BE2C (cell line): ENCODE measurements around the gene RPP14.

ENCODE experiments used
- DNase-seq: peaks from one replicate; pipeline ENCODE4 v3.0.0-alpha.2; 2020
- H3K27me3 ChIP-seq: fragments of 250-450 bp; sonication (Bioruptor Pico); 2 replicates; pipeline ENCODE4 v1.5.1; 2020; ENCODE audit warnings: mild to moderate bottlenecking
- H3K36me3 ChIP-seq: fragments of 250-450 bp; sonication (Bioruptor Pico); 2 replicates; pipeline ENCODE4 v1.5.1; 2020; ENCODE audit warnings: mild to moderate bottlenecking
- H3K4me1 ChIP-seq: fragments of 250-450 bp; sonication (Bioruptor Pico); 2 replicates; pipeline ENCODE4 v1.5.1; 2020
- H3K4me3 ChIP-seq: 2 replicates; pipeline ENCODE4 v1.5.1; 2011; ENCODE audit warnings: low read depth, low read length
- H3K9me3 ChIP-seq: fragments of 250-450 bp; sonication (Bioruptor Pico); 2 replicates; pipeline ENCODE4 v1.5.1; 2020
- CTCF ChIP-seq: IDR thresholded peaks from 2 replicates; pipeline ENCODE4 v1.5.1; 2012; ENCODE audit warnings: mild to moderate bottlenecking, low read depth, low read length

RPP14 gene

GRCh38 chr3:58352626-58353025, 46.6 kb downstream of the RPP14 start:
- TF ChIP-seq CTCF: no peak
- H3K36me3 ChIP-seq: no peaks in the 10 kb centered on the region
- DNase-seq: no peak
- no peaks in the 10 kb centered on the region for H3K9me3 ChIP-seq
- no peaks in the 10 kb centered on the region for H3K27me3 ChIP-seq
- no peak overlapping the region for H3K4me3 ChIP-seq
- H3K4me1 ChIP-seq: no peaks in the 10 kb centered on the region

GRCh38 chr3:58353722-58354553, 47.9 kb downstream of the RPP14 start:
- Histone ChIP-seq H3K27me3 (no peaks in the 10 kb centered on the region), H3K9me3 (no peaks in the 10 kb centered on the region), H3K4me3 (no peak overlapping the region), H3K36me3 (no peaks in the 10 kb centered on the region), H3K4me1 (no peaks in the 10 kb centered on the region)
- TF ChIP-seq CTCF: no peak
- DNase-seq: no peak

GRCh38 chr3:58355179-58355578, 49.1 kb downstream of the RPP14 start:
- H3K4me3 ChIP-seq: no peak overlapping the region
- H3K9me3 ChIP-seq: no peaks in the 10 kb centered on the region
- DNase-seq: no peak
- no peaks in the 10 kb centered on the region for H3K27me3 ChIP-seq
- H3K4me1 ChIP-seq: no peaks in the 10 kb centered on the region
- H3K36me3 ChIP-seq: no peaks in the 10 kb centered on the region
- no peak for TF ChIP-seq CTCF

- Histone ChIP-seq H3K27me3 (no peaks in the 10 kb centered on the region), H3K4me3 (no peak overlapping the region), H3K4me1 (no peaks in the 10 kb centered on the region), H3K9me3 (no peaks in the 10 kb centered on the region), H3K36me3 (no peaks in the 10 kb centered on the region)
- TF ChIP-seq CTCF: no peak
- no peak for DNase-seq
These were observed 50.0 kb downstream of the RPP14 start for GRCh38 chr3:58356054-58356453.

- DNase-seq: no peak
- Histone ChIP-seq H3K9me3 (no peaks in the 10 kb centered on the region), H3K4me3 (no peak overlapping the region), H3K4me1 (no peaks in the 10 kb centered on the region), H3K36me3 (no peaks in the 10 kb centered on the region), H3K27me3 (no peaks in the 10 kb centered on the region)
- TF ChIP-seq CTCF: no peak
These were observed 51.4 kb downstream of the RPP14 start for GRCh38 chr3:58357402-58357801.

- Histone ChIP-seq H3K4me3 (no peak overlapping the region), H3K36me3 (no peaks in the 10 kb centered on the region), H3K4me1 (no peaks in the 10 kb centered on the region), H3K9me3 (no peaks in the 10 kb centered on the region), H3K27me3 (no peaks in the 10 kb centered on the region)
- DNase-seq: no peak
- TF ChIP-seq CTCF: no peak
These were observed 52.0 kb downstream of the RPP14 start for GRCh38 chr3:58358092-58358491.
